ENCODE data around the gene STXBP6.

DNA sequence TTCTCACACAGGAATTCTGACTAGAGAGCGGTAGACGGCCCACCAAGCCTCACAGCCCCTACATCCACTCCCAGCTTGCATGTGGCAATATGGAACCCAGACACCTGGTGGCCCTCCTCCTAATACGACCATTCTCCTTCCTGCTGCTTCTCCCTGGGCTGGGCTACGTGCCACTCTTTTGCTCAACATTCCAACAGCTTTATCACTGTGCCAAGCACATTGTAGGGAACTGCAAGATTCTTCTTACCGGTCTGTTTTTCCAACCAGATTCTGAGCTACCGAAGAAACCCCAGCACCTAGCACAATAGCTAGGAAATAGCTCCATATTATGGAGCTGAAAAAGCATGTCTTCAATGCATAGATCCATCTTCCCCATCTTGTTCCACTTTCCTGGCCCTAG lies 58.1 kb downstream of the STXBP6 start:
- TF ChIP-seq, protein P1, sequence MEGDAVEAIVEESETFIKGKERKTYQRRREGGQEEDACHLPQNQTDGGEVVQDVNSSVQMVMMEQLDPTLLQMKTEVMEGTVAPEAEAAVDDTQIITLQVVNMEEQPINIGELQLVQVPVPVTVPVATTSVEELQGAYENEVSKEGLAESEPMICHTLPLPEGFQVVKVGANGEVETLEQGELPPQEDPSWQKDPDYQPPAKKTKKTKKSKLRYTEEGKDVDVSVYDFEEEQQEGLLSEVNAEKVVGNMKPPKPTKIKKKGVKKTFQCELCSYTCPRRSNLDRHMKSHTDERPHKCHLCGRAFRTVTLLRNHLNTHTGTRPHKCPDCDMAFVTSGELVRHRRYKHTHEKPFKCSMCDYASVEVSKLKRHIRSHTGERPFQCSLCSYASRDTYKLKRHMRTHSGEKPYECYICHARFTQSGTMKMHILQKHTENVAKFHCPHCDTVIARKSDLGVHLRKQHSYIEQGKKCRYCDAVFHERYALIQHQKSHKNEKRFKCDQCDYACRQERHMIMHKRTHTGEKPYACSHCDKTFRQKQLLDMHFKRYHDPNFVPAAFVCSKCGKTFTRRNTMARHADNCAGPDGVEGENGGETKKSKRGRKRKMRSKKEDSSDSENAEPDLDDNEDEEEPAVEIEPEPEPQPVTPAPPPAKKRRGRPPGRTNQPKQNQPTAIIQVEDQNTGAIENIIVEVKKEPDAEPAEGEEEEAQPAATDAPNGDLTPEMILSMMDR (IDR thresholded peaks at IDR 0.05) = no peak
- no peak for TF ChIP-seq POLR2A (IDR thresholded peaks at IDR 0.05)
